Mononuclear cell (primary cell): ENCODE measurements around the gene ARID1B. TPM values are rescaled to one million over a fixed set of nuclear protein-coding genes. Genes with fewer than 3 reads are reported as not detected.
"Not testable (repeated sequence)": the region's sequence is repeated elsewhere in the genome, so short reads cannot be mapped to it uniquely, and the experiment has no call there.

Source experiments
- H3K27me3 ChIP-seq: 2 replicates; pipeline ENCODE4 v1.6.0; 2011; ENCODE audit warnings: low read length, control low read depth; ENCODE audit not compliant: insufficient read depth
- H3K4me1 ChIP-seq: 2 replicates; pipeline ENCODE4 v1.5.1; 2011; ENCODE audit warnings: mild to moderate bottlenecking, low read length, control low read depth; ENCODE audit not compliant: insufficient read depth
- H3K4me3 ChIP-seq: 2 replicates; pipeline ENCODE4 v1.5.1; 2011; ENCODE audit warnings: mild to moderate bottlenecking, low read length, moderate library complexity
- H3K9me3 ChIP-seq: 2 replicates; pipeline ENCODE4 v1.5.1; 2011; ENCODE audit warnings: low read depth, mild to moderate bottlenecking, control low read depth, low read length
- total RNA-seq: library from RNA; depleted of rRNA; stranded (reverse); fragments of >200 nt; gene quantifications from one replicate; pipeline ENCODE4 v1.2.3, GENCODE V29; 2012

The ARID1B gene
- total RNA-seq, 1 donor: 107 TPM

DNA sequence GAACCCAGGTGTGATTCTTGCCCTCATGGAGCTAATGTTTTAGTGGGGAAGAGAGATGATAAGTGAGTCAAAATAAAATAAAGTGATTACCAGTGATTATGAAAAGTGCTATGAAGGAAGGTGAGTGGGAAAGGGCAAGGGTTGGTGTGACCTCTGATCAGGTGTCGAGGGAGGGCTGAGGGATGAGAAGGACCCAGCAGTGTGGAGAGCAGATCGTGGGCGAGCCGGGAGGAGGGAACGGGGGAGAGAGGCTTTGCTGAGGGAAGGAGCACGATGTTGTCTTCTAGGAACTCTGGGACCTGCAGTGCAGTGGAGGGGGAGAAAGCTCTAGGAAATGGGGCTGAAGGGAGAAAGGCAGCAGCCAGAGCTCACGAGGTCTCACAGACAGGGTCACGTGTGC is 354.1 kb downstream of the ARID1B start:
- H3K4me1 ChIP-seq: peaks cover 13% of the 10 kb centered on the region
- H3K27me3 ChIP-seq: no peaks in the 10 kb centered on the region
- H3K9me3 ChIP-seq: no peaks in the 10 kb centered on the region
- no peak overlapping the region for H3K4me3 ChIP-seq

DNA sequence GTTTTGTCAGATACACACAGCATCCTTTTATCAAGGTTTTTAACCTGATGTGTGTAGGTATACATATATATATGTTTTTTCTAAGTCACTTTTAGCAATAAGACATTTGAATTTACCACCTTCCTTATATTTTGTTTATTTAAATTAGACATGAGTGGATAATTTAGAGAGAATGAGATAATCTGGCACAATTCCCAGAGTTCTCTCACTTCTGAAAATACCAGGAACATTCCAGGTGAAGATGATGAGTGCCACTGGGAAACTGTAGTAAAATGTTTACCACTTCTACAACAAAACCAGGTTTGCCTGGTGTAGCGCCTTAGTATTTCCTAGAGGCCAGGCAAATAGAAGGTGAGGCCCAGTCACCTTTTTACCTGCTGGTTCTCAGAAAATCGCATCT is 356.7 kb downstream of the ARID1B start:
- Histone ChIP-seq H3K4me3 (no peak overlapping the region), H3K9me3 (no peaks in the 10 kb centered on the region), H3K27me3 (no peaks in the 10 kb centered on the region), H3K4me1 (peaks cover 5% of the 10 kb centered on the region)

DNA sequence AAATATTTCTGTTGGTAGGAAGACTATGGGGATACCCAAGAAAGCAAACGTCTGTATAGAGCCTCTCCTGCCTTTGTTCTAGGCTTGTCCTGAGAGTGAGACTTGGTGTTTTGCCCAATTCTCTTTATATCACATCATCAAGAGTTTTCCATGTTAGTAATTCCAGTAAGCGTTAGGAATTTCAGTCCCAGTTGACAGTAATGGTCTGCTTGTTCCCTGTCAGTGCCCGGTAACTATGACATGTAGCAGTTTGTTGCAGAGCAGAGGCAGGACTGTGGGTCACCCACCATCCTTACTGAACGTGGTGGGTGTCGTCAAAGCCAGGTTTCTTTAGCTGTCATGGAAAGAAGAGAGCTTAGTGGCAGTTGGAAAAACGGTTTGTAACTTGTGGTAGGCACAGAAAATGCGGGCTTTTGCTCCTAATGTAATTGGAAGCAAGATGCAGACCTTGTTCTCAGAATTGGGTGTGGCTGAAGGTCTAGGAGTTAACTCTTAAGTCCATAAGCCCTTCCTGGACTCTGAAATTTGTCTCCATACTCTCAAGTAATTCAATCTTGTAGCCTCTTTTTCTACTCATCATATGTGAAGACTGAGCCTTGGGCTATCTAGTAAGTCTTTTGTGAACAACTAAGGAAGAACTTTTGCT is 357.3 kb downstream of the ARID1B start:
- no peaks in the 10 kb centered on the region for H3K9me3 ChIP-seq
- no peak overlapping the region for H3K4me3 ChIP-seq
- no peaks in the 10 kb centered on the region for H3K4me1 ChIP-seq
- no peaks in the 10 kb centered on the region for H3K27me3 ChIP-seq

DNA sequence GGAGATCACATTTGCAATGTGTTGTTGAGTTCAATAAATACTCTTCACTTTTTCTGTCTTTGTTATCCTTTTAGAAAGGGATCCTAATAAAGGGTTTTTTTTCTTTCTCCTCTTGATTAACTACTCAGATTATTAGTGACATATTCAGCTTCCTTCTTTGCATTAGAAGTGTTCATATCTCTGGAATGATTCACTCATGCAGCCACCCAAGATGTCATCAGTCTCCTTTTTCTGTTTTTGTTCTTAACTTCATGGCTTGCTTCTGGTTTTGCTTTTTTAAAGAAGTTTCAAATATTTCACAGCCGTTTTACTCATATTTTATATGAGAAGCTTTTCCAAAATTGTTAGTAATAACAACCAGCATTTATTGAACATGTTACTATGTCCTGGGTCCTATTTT is 358.5 kb downstream of the ARID1B start:
- Histone ChIP-seq H3K4me3 (no peak overlapping the region), H3K27me3 (no peaks in the 10 kb centered on the region), H3K4me1 (no peaks in the 10 kb centered on the region), H3K9me3 (no peaks in the 10 kb centered on the region)

DNA sequence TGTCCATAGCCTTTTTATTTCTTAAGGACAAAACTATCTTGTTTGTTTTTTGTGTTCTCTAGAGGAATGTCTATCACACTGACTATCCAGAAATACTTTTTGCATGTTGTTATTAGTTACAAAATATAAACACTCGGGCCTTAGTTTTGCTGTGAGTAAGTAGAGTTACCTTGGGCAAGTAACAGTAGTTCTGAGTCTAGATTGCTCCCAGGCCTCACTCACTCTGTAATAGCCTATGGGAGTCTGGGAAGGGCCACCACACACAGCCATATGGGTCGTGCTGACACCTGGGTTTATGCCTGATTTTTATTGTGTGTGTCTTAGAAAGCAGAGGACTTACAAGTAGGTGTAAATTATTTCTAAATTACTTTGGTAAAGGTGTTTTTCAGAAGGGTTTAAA is 360.3 kb downstream of the ARID1B start:
- Histone ChIP-seq H3K27me3 (no peaks in the 10 kb centered on the region), H3K4me3 (no peak overlapping the region), H3K4me1 (no peaks in the 10 kb centered on the region), H3K9me3 (no peaks in the 10 kb centered on the region)

DNA sequence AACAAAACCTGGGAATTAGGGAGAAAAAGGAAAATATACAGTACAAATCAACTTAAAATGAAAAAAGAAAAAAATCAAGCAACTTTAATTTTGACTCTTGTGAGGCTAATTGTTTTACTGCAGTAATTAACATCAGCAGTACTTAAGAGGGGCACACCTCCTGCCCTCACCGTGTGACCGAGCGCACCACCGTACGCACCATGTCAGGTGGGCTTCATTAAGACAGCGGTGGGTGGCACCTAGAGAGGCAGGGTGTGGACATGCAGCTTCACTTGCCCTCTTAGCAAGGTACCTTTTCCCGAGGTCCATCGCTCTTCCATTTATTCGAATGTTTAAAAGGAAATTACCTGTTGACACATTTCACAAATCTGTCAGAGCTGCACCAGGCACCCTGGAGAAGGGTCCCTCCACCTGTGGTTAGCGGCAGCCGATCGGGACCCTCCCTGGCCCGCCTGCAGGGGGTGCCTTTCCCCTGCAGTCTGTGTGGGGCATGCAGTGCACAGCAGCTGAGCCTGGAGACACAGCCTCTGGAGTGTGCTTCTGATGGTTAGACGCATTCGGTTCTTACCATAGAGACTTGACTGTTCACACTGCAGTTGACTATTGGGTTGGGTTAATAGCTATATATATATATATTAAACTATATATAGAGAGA is 362.0 kb downstream of the ARID1B start:
- Histone ChIP-seq H3K4me1 (peaks cover 5% of the 10 kb centered on the region), H3K9me3 (no peaks in the 10 kb centered on the region), H3K4me3 (no peak overlapping the region), H3K27me3 (no peaks in the 10 kb centered on the region)

DNA sequence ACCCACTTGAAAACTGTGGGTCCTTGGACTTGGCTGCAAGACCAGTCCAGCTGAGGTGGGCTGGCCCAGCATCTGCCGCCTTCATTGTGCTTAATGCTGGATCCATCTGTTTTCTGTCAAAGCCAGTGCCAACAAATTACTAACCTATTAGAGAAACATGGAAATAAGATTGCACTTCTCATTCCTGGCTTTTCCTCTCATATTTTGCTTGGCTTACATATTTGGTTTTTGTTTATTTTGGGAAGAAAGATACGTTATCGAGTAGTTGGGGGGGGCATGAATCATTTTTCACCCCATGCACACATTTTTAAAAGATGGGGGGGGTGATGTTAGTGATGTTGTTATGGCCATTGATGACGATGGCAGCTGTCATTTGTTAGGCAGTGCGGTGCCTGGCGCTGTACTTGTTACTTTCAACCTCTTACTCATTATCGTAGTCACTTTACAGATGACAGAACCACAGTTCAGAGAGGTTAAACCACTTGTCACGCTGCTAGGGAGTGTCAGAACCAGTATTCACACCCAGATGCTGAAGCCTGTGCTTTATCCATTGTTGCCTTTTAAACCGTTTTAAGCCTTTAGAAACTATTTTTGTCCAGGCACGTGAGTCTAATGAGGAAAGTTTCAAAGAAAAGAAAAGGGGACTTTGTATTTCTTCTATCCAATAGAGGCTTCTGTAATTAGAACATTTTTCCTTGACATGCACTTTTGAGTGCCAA is 366.2 kb downstream of the ARID1B start:
- no peaks in the 10 kb centered on the region for H3K27me3 ChIP-seq

DNA sequence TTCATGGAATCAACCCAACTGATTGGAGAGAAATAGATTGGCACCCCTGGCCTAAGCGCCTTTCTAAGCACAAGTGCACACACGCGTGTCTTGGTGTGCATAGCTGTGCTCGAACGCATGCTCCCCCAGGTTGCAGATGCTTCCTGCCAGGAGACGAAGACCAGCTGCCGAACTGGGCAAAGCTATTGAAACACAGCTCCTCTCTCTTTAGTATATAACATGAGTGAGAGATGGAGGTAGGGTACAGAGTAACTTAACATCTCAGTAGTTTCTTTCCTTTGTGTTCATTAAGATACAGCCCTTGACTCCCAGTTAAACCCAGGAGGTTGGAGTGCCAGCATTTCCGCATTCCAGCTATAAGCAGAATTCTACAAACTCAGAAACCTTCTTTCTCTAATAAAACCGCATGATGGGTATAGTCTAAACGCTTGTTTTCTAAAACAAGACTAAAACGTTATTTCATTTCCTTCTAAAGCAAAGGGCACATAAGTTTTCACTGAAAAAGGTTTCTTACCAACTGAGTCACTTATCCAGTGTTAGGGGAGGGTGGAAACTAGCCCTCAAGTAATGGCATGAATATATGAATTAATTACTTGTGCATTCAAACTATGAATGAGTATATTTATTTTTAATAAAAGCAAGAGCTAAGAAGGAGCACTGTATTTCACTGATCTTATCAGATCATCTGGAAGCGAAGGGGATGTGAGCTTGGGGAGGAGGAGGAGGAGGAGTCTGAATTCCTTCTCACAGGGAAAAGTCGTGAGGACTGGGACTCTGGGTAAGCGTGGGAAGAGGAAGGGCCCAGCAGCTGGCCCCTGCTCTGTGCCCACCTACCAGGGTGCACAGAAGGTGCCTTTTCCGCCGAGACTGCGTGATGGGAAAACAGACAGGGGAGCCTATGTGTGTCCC is 367.0 kb downstream of the ARID1B start:
- no peaks in the 10 kb centered on the region for H3K9me3 ChIP-seq
- no peak overlapping the region for H3K4me3 ChIP-seq
- H3K4me1 ChIP-seq: peaks cover 9% of the 10 kb centered on the region
- H3K27me3 ChIP-seq: no peaks in the 10 kb centered on the region

More for the DNA sequence above, 366.2 kb downstream of the ARID1B start:
- H3K4me1 ChIP-seq: peaks cover 9% of the 10 kb centered on the region
- no peaks in the 10 kb centered on the region for H3K9me3 ChIP-seq
- no peak overlapping the region for H3K4me3 ChIP-seq

DNA sequence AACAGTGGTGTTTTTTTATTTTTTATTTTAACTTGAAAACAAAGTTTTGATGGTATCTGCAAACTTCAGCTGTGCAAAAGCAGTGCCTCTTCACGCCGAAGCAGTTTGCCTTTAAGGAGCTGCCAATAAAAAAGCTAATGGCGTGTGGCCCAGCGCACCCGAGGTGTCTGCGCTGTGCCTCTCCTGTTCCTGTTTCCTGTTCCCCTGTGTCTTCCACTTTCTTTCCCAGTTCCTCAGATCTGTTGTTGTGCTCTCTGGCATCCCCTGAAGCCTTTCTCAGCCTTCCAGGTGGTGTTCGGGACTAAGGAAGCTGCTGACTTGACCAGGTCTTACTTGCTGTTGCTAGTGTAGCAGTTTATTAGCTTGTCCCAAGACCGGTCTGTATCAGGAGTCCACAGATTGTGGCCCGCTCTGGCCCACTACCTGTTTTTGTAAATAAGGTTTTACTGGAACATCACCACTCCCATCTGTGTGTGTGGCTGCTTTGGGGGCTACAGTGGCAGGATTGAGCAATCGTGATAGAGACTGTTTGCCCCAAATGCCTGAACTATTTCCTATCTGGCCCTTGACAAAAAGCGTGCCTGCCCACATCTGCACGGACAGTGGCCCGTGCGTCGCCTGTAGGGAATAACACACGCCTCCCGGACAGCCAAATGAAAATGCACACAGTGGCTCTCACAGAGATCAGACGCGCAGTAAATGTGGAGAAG is 367.8 kb downstream of the ARID1B start:
- Histone ChIP-seq H3K4me1 (peaks cover 9% of the 10 kb centered on the region), H3K9me3 (no peaks in the 10 kb centered on the region), H3K27me3 (no peaks in the 10 kb centered on the region), H3K4me3 (no peak overlapping the region)

DNA sequence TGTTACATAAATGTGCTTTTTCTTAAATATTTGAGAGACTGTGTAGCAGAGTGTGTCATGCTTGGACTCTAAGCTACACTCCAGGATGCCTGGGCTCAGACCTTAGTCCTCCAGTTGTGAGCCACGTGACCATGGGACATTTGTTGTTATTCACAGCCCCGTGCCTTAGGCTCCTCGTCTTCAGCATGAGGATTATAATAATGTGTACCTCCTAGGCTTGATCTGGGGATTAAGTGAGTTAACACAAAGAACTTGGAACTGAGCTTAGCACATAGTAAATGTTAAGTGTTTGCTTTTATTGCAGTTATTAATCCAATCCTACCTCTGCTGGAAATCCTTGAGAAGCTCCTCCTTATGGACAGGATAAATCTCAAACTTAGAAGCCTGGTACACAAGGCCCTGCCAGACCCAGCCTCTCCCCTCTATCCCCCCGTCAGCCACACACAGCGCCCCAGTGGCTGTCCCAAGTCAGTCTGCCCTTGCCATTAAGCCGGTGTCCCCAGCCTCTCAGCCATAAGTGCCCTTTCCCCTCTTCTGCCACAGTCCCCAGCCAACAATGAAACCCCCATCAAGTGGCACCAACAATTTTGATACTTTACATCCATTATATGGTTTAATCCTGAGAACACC is 368.6 kb downstream of the ARID1B start:
- Histone ChIP-seq H3K27me3 (no peaks in the 10 kb centered on the region), H3K9me3 (no peaks in the 10 kb centered on the region), H3K4me3 (no peak overlapping the region), H3K4me1 (peaks cover 9% of the 10 kb centered on the region)

DNA sequence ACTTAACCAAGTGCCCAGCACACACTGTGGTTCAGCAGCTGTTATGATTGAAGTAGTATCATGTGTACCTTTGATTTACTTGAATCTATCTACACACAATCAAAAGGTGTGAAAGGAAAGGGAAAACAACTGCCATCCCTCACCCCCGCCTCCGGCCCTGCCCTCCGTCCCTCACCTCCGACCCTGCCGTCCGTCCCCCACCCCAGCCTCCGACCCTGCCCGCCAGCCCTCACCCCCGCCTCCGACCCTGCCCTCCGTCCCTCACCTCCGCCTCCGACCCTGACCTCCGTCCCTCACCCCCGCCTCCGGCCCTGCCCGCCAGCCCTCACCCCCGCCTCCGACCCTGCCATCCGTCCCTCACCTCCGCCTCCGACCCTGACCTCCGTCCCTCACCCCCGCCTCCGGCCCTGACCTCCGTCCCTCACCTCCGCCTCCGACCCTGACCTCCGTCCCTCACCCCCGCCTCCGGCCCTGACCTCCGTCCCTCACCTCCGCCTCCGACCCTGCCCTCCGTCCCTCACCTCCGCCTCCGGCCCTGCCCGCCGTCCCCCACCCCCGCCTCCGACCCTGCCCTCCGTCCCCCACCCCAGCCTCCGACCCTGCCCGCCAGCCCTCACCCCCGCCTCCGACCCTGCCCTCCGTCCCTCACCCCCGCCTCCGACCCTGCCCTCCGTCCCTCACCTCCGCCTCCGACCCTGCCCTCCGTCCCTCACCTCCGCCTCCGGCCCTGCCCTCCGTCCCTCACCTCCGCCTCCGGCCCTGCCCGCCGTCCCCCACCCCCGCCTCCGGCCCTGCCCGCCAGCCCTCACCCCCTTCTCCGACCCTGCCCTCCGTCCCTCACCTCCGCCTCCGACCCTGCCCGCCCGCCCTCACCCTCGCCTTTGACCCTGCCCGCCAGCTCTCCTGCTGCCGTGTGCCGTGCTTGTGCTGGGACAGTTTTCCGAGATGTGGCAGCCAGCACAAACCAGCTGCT is 370.2 kb downstream of the ARID1B start:
- H3K4me3 ChIP-seq, H3K4me1 ChIP-seq: not testable (repeated sequence)

DNA sequence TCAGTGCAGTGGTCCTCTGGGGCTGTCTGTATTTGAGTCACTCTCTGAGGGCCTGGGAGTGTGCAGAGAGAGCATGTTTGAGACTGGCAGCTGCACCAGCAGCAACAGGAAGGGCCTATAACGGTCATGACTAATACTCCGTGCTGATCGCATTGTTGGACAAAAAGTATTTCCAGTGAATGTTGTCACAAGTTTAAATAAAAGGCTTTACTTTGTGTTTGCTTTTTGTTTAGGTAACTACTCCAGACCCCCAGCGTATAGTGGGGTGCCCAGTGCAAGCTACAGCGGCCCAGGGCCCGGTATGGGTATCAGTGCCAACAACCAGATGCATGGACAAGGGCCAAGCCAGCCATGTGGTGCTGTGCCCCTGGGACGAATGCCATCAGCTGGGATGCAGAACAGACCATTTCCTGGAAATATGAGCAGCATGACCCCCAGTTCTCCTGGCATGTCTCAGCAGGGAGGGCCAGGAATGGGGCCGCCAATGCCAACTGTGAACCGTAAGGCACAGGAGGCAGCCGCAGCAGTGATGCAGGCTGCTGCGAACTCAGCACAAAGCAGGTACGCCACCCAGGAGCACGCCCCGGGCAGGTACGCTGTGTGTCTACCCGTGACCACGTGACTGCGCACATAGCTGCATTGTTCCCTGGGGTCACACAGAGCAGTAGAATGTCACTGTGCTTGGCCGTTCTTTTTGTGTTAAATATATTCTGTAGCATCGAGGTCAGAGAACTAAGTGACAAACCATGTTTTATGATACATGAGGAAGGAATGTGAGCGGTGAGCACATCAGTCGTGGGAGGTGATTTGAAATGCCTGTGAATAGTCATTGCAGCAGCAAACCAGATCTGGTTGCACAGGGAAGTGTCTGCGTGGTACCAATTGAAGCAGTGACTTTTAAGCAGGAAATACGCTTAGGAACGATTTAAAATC is 371.5 kb downstream of the ARID1B start:
- H3K9me3 ChIP-seq: no peaks in the 10 kb centered on the region
- no peak overlapping the region for H3K4me3 ChIP-seq
- no peaks in the 10 kb centered on the region for H3K27me3 ChIP-seq
- peaks cover 9% of the 10 kb centered on the region for H3K4me1 ChIP-seq

More for the DNA sequence above, 370.2 kb downstream of the ARID1B start:
- H3K27me3 ChIP-seq, H3K9me3 ChIP-seq: not testable (repeated sequence)
